A549 (cell line): ENCODE data around the gene SLC26A4. TPM values are rescaled to one million over a fixed set of nuclear protein-coding genes. Genes with fewer than 3 reads are reported as not detected.

Experiments used
- ATAC-seq, 2 experiments: fragments of 200-7000 bp in 1 of 2; fragments of >200 bp in 1 of 2; cut with Nextera tagmentation in 1 of 2; cut with Tn5 transposase in 1 of 2; 3 replicates each; pipeline versions ENCODE4 v1.8.0 to v1.9.1; 2018 to 2020; ENCODE audit warnings: mild to moderate bottlenecking in 1 of 2, moderate library complexity in 1 of 2
- CTCF ChIA-PET: fragments of 300-600 bp; sonication (Branson Sonifier 250); formaldehyde crosslinking; extraction: SDS; loops from one replicate; lab custom pipeline; 2021; ENCODE audit warnings: antibody characterized with exemption, inconsistent platforms; lab: Yijun Ruan, JAX
- POLR2A ChIA-PET: fragments of 350-600 bp; formaldehyde crosslinking; extraction: SDS; loops from one replicate; lab custom pipeline; 2021; ENCODE audit warnings: antibody characterized with exemption, inconsistent platforms; lab: Yijun Ruan, JAX
- DNase-seq, 2 experiments: peaks; one replicate each; pipeline versions ENCODE4 v3.0.0 to v3.0.0-alpha.2; 2011 to 2016; ENCODE audit warnings: low read depth in 1 of 2, low spot score in 1 of 2
- FAIRE-seq: peaks from 2 replicates; lab custom pipeline; 2011; peaks lifted over from hg19 to GRCh38; lab: Jason Lieb, UNC
- H3K27ac ChIP-seq, 2 experiments: fragments of >200 bp; sonication (Bioruptor Twin); formaldehyde crosslinking; 3 replicates each; pipeline ENCODE4 v1.5.1; 2016 to 2017
- H3K4me1 ChIP-seq: fragments of >200 bp; sonication (Bioruptor Twin); formaldehyde crosslinking; 3 replicates; pipeline ENCODE4 v1.6.1; 2016
- H3K4me2 ChIP-seq: fragments of >200 bp; sonication (Bioruptor Twin); formaldehyde crosslinking; 3 replicates; pipeline ENCODE4 v1.6.1; 2016
- H3K4me3 ChIP-seq: fragments of >200 bp; sonication (Bioruptor Twin); formaldehyde crosslinking; 3 replicates; pipeline ENCODE4 v1.5.1; 2016
- H3K9me3 ChIP-seq: fragments of >200 bp; sonication (Bioruptor Twin); formaldehyde crosslinking; 3 replicates; pipeline ENCODE4 v1.6.1; 2016
- ATOH8 ChIP-seq: fragments of 250-450 bp; sonication (Bioruptor Pico); IDR thresholded peaks from 2 replicates; pipeline ENCODE4 v1.5.0; 2020; ENCODE audit warnings: low read depth, mild to moderate bottlenecking, moderate library complexity
- BHLHE40 ChIP-seq: IDR thresholded peaks from 2 replicates; pipeline ENCODE4 v1.6.1; 2012; ENCODE audit warnings: low read depth, low read length, inconsistent platforms
- CBX8 ChIP-seq: fragments of 200-600 bp; sonication (generic); IDR thresholded peaks from 2 replicates; pipeline ENCODE4 v1.6.1; 2016
- CEBPB ChIP-seq, 2 experiments: fragments of >200 bp in 1 of 2; sonication (Bioruptor Twin) in 1 of 2; formaldehyde crosslinking in 1 of 2; IDR thresholded peaks; 2 replicates each; pipeline ENCODE4 v1.6.1; 2012 to 2016
- ELK1 ChIP-seq: fragments of 150-350 bp; IDR thresholded peaks from 2 replicates; pipeline ENCODE4 v1.6.1; 2014; ENCODE audit warnings: low read depth, mild to moderate bottlenecking, low read length
- HOXA7 ChIP-seq: fragments of 250-450 bp; sonication (Bioruptor Pico); IDR thresholded peaks from 2 replicates; pipeline ENCODE4 v1.5.0; 2020; ENCODE audit warnings: mild to moderate bottlenecking, moderate library complexity
- HOXB5 ChIP-seq: fragments of 250-450 bp; sonication (Bioruptor Pico); IDR thresholded peaks from 2 replicates; pipeline ENCODE4 v1.5.0; 2020; ENCODE audit warnings: mild to moderate bottlenecking, moderate library complexity
- JUN ChIP-seq, 2 experiments: fragments of >200 bp; sonication (Bioruptor Twin); formaldehyde crosslinking; IDR thresholded peaks; 2 replicates in 1 of 2; 3 replicates in 1 of 2; pipeline ENCODE4 v1.6.1; 2016 to 2017
- JUNB ChIP-seq: fragments of >200 bp; sonication (Bioruptor Twin); formaldehyde crosslinking; IDR thresholded peaks from 2 replicates; pipeline ENCODE4 v1.6.1; 2016
- MAZ ChIP-seq: fragments of 150-350 bp; IDR thresholded peaks from 2 replicates; pipeline ENCODE4 v1.6.1; 2014; ENCODE audit warnings: antibody characterized with exemption, low read depth, low read length, borderline replicate concordance
- MYC ChIP-seq: IDR thresholded peaks from 2 replicates; pipeline ENCODE4 v1.6.1; 2012; ENCODE audit warnings: mild to moderate bottlenecking, inconsistent platforms, low read length, improper control_type of control experiment, borderline replicate concordance
- NR3C1 ChIP-seq: fragments of >200 bp; sonication (Bioruptor Twin); formaldehyde crosslinking; IDR thresholded peaks from 3 replicates; pipeline ENCODE4 v1.6.1; 2017
- RCOR1 ChIP-seq: fragments of 150-350 bp; IDR thresholded peaks from 2 replicates; pipeline ENCODE4 v1.6.1; 2014; ENCODE audit warnings: antibody characterized with exemption, low read length, low read depth
- RNF2 ChIP-seq: fragments of 200-600 bp; sonication (generic); IDR thresholded peaks from 2 replicates; pipeline ENCODE4 v1.6.1; 2016; ENCODE audit warnings: low read depth, mild to moderate bottlenecking, antibody characterized with exemption, moderate library complexity, borderline replicate concordance
- ZNF302 ChIP-seq: fragments of 250-450 bp; sonication (Bioruptor Pico); IDR thresholded peaks from 2 replicates; pipeline ENCODE4 v1.9.0; 2021; ENCODE audit warnings: inconsistent platforms, mild to moderate bottlenecking, moderate library complexity
- WGBS: methylation state at CpG from one replicate; pipeline ENCODE4 v1.1.6; 2017; ENCODE audit errors: missing lambda C conversion rate; 5-methylcytosine and 5-hydroxymethylcytosine counted together
- polyA plus RNA-seq, 4 experiments: library from polyadenylated mRNA; depleted of rRNA in 3 of 4; stranded (reverse); fragments of >200 nt; fragmentation: RNase III in 1 of 4; extraction: RNeasy Plus Mini Kit Qiagen cat#74134 plus additional on column Dnase treatment in 1 of 4; gene quantifications; 2 replicates in 3 of 4; 3 replicates in 1 of 4; pipeline ENCODE4 v1.2.3, GENCODE V29; 2011 to 2017
- TF ChIP-seq, protein P1 (sequence below): fragments of 200-600 bp; sonication (generic); IDR thresholded peaks from 2 replicates; pipeline ENCODE4 v1.6.1; 2016; ENCODE audit warnings: antibody characterized with exemption, mild to moderate bottlenecking, moderate library complexity
- TF ChIP-seq, protein P2 (sequence below): fragments of 450-650 bp; IDR thresholded peaks from 2 replicates; pipeline ENCODE4 v1.6.1; 2014; ENCODE audit warnings: antibody characterized with exemption

The SLC26A4 gene
- polyA plus RNA-seq, 2 of the 4 experiments (the other 2 are of a cell fraction), result 0.21 to 0.43 TPM

DNA sequence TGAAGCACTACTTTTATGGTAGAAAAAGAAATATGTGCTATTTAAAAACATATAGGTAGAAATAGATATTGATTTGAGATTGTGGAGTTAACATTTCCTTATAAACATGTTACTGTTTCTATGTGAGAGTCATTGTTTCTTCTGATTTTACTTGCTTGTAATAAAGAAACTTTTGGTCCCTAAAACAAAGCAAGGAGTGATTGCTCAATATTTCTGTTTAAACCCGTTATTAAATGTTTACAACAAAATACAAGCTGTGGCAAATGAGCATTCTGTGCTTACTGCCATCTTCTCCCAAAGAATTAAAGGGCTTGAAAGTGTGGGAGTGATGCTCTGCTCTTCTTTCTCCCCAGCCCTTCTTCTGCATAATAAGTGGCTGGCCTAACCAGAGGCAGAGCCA, 60.7 kb downstream of the SLC26A4 start:
- FAIRE-seq (no peak), DNase-seq (no peak), ATAC-seq (no peak)
- ChIA-PET POLR2A (no interaction called here), CTCF (no interaction called here)
- Histone ChIP-seq H3K4me1 (no peaks in the 10 kb centered on the region), H3K4me2 (no peak overlapping the region), H3K9me3 (no peaks in the 10 kb centered on the region), H3K27ac (no peak overlapping the region), H3K4me3 (no peak overlapping the region)
- TF ChIP-seq JUNB, result no peak
- no peak for TF ChIP-seq NR3C1
- no peak for TF ChIP-seq BHLHE40
- no peak for TF ChIP-seq CBX8
- no peak for TF ChIP-seq ZNF302 (CRISPR knock-in tag)
- TF ChIP-seq HOXA7 (CRISPR knock-in tag), result no peak
- TF ChIP-seq ELK1, result no peak
- TF ChIP-seq, protein P1, sequence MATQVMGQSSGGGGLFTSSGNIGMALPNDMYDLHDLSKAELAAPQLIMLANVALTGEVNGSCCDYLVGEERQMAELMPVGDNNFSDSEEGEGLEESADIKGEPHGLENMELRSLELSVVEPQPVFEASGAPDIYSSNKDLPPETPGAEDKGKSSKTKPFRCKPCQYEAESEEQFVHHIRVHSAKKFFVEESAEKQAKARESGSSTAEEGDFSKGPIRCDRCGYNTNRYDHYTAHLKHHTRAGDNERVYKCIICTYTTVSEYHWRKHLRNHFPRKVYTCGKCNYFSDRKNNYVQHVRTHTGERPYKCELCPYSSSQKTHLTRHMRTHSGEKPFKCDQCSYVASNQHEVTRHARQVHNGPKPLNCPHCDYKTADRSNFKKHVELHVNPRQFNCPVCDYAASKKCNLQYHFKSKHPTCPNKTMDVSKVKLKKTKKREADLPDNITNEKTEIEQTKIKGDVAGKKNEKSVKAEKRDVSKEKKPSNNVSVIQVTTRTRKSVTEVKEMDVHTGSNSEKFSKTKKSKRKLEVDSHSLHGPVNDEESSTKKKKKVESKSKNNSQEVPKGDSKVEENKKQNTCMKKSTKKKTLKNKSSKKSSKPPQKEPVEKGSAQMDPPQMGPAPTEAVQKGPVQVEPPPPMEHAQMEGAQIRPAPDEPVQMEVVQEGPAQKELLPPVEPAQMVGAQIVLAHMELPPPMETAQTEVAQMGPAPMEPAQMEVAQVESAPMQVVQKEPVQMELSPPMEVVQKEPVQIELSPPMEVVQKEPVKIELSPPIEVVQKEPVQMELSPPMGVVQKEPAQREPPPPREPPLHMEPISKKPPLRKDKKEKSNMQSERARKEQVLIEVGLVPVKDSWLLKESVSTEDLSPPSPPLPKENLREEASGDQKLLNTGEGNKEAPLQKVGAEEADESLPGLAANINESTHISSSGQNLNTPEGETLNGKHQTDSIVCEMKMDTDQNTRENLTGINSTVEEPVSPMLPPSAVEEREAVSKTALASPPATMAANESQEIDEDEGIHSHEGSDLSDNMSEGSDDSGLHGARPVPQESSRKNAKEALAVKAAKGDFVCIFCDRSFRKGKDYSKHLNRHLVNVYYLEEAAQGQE, result no peak
- no peak for TF ChIP-seq JUN (IDR thresholded peaks at IDR 0.05)
- TF ChIP-seq HOXB5 (CRISPR knock-in tag), result no peak
- TF ChIP-seq, protein P2, sequence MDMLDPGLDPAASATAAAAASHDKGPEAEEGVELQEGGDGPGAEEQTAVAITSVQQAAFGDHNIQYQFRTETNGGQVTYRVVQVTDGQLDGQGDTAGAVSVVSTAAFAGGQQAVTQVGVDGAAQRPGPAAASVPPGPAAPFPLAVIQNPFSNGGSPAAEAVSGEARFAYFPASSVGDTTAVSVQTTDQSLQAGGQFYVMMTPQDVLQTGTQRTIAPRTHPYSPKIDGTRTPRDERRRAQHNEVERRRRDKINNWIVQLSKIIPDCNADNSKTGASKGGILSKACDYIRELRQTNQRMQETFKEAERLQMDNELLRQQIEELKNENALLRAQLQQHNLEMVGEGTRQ, result no peak
- WGBS, result 5% methylated on average over 1 of the region's 1 CpG

DNA sequence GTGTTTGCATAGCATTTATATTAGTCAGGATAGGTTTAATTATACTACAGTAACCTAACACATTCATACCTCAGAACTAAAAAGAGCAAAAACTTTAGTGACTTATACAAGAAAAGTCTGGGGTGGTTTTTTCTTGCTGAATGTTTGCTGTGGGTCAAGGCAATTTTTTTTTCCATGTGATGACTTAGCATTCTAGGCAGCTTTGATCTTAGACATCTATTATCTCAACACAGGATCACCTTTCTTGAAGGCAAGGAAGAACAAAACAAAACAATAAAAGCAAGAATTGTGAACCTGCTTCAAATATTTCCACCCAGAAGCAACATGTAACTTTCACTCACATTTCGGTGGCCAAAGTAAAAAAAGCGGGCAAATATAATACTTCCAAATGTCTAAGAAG, 62.6 kb downstream of the SLC26A4 start:
- no peak overlapping the region for H3K4me3 ChIP-seq
- no peak overlapping the region for H3K4me2 ChIP-seq
- TF ChIP-seq RNF2 (no peak), MYC (no peak), JUNB (no peak), CEBPB (IDR thresholded peaks at IDR 0.05) (no peak), RCOR1 (no peak), NR3C1 (no peak), CBX8 (no peak), ATOH8 (CRISPR knock-in tag) (no peak), MAZ (no peak)
- TF ChIP-seq, protein P2, result no peak
- no peaks in the 10 kb centered on the region for H3K9me3 ChIP-seq
- ChIA-PET CTCF (interaction anchor here (1.5 to 7.0 kb wide), 2 partner anchors 11 to 259 kb away, joined by 10 to 80 read pairs; no protein-coding TSS in a partner anchor), POLR2A (no interaction called here)
- no peak for FAIRE-seq
- ATAC-seq, result no peak
- DNase-seq, result no peak
- WGBS, result 59% methylated on average over 2 of the region's 2 CpGs
- no peaks in the 10 kb centered on the region for H3K4me1 ChIP-seq
- no peak overlapping the region for H3K27ac ChIP-seq
